Stimulated activated CD8-positive, alpha-beta memory T cell treated with anti-CD3 and anti-CD28 coated beads, Interleukin-7, amount 100 ng/mL, for 4 hours (primary cell): ENCODE measurements around the gene C6orf15.

ENCODE experiments used
- DNase-seq, 2 donors: peaks; one replicate each; pipeline ENCODE4 v3.0.0-alpha.2; 2020; ENCODE audit warnings: low read depth in 2 of 2

The C6orf15 gene

DNA sequence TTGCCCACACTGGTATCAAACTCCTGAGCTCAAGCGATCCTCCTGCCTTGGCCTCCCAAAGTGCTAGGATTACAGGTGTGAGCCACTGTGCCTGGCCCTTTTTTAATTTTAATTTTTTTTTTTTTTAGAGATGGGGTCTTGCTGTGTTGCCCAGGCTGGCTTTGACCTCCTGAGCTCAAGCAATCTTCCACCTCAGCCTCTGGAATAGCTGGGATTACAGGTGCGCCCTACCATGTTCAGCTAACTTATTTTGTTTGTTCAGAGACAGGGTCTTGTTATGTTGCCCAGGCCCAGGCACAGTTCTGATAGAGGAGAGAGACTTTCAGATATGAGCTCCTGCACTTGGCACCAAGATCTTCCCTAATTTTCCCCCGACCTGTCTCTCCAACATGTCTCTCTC lies 18.4 kb upstream of the C6orf15 start:
- no peak for DNase-seq

DNA sequence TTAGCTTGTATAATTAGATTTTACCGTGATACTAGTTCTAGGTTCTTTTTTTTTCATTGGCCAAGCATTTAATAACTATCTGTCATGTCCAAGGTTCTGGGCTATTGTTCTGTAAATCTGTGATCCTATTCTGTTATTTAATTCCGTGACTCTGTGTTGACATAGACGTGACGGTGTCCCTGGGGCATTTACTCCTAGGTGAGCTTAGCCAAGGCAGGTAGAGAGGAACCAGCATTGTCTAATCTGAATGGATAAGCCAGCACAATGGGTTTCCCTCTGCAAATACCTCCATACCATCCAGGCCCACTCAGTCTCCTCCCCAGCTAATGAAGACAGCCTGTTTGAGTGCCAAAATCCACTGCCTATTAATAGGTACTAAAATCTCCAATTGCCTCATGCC lies 16.8 kb upstream of the C6orf15 start:
- DNase-seq = no peak

- peak; percentile 30 to 47 for DNase-seq
These were observed 15.8 kb upstream of the C6orf15 start for GRCh38 chr6:31128093-31128676.

GRCh38 chr6:31126396-31127175 lies 14.2 kb upstream of the C6orf15 start:
- DNase-seq = no peak

GRCh38 chr6:31125586-31126363 lies 13.4 kb upstream of the C6orf15 start:
- no peak for DNase-seq

- no peak for DNase-seq
These were observed 12.8 kb upstream of the C6orf15 start for GRCh38 chr6:31125162-31125561.

DNA sequence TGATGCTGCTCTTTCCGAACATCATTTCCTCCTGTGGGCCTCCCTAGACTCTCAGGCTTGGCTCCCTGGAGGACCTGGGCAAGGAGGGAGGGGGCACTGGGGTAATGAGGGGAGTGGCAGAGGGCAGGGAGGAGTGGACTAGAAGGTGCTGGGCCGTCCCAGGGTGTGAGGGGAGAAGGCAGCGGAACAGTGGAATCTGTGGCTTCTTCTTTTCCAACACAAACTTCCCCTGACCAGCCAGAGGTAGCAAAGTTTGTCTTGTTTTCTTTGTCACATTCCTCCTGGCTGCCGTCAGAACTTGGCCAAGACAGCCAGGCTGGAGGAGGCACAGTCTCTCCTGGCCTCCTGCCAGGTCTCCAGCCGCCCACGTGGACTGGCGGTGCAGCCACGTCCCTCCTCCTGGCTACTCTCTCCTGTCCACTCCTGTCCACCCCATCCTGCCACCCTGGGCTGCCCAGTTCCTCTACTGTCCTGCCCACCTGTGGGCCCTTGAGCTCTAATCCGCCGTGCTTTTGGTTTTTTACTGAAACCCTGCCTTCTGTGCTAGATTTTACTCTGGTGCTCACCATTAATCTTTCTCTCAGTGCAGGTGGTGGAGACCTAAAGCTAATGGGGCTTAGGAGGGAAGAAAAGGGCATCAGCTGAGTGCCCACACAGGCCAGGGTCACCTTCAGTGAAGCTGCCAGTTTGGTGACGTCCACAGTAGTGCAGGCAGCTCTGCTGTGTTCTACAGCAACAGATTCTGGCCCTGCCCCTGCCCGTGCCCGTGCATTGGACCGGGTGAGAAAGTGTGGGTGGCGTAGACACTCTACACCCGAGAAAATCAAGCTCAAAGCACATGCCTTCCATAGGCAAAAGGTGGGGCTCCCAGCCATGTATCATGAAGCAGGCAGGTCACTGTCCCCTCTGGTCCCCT lies 10.7 kb upstream of the C6orf15 start:
- no peak for DNase-seq

DNA sequence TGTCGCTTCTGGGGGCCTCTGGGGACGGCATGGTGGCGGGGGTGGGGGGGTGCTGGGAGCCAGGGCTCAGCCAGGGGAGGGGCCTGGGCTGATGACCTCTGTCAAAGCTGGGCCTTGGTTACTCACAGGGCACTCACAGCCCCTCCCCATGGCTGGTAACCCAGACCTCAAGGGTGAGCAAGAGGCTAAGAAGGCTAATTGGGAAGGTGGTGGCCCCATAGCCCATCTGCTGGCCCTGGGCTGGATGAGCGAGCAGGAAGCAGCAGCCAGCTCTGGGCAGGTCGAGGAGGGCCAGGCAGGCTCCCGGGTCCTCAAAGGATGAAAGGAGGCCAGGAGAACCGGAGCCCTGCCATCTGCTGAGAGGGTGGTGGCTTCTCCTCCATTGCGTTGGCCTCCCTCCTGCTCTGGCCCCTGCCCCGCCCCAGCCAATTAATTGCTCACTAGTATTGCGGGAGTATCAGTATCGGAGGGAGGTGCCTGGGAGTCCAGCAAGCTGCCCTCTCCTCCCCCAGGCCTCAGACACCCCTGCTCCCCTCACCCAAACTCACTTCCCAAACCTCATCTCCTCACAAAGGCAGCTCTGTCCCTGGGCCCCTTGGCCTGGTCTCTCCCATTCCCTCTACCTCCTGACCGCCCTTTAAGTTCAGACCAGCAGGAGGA lies 8.9 kb upstream of the C6orf15 start:
- DNase-seq = no peak

DNA sequence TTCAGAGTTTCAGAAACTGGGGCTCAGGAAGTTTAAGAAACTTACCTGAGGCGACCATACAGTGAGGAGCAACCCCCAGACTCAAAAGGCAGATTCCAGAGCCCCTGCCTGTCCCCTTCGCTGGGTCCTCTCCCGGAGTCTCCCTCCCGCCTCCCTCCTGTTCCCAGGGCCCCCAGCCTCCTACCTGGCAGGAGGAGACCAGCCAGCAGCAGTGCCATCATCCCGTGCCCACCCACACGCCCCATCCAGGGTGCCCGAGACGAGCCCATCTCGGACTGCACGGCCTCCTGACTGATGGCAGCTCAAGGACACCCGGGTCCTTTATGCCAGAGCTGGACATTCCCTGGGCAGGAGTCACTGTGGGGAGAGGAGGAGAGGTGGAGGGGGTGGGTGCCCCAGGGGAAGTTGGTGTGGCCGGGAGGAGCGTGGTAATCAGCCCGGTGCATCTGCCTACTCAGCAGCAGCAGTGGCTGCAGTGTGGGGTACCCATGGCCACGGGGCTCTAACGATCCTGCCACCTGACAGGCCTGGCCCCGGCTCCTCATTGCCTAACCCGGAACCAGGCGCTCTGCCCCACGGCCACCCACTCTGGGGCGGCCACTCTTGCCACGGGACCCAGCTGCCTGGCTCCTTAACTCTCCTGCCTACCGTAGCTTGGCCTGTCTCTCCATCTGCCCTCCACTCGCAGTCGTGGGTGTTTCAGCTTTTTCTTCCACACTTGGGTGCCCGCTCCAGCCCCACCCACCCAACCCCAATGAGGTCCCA lies 8.0 kb upstream of the C6orf15 start, which contains the start of gene CDSN:
Gene CDSN (minus strand): TSS at position 296 of the 765 bp plus-strand sequence. CDS start 27 bp downstream, at position 269.
- no peak for DNase-seq

GRCh38 chr6:31118178-31118577 lies 5.8 kb upstream of the C6orf15 start:
- DNase-seq = no peak

- no peak for DNase-seq
These were observed 4.4 kb upstream of the C6orf15 start for GRCh38 chr6:31116661-31117385.

DNA sequence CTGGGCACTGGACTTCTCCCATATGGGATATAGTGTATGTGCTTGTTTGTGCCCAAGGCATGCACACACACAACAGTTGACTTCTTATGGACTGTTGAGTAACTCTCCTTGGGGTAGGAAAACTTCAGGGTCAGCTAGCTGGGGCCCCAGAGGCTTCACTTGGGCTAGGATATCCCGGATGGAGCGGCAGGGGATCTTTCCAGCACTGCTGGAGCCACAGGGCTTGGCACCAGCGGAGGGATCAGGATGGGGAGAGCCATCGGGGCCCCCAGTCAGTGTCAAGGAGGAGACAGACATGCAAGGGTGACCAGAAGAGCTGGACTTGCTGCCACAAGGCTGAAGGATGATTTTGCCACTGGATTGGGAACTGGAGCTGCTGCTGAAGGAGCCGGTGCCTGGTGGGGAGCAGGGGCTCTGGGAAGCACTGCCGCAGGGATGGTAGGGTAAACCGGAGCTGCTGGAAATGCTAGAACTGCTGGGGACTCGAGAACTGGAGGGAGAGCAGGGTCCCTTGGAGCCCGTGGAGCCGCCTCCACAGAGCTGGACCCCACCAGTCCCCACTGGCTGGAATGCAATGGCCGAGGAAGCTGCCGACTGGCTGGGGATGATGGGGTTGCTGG lies 3.7 kb upstream of the C6orf15 start:
- no peak for DNase-seq

DNA sequence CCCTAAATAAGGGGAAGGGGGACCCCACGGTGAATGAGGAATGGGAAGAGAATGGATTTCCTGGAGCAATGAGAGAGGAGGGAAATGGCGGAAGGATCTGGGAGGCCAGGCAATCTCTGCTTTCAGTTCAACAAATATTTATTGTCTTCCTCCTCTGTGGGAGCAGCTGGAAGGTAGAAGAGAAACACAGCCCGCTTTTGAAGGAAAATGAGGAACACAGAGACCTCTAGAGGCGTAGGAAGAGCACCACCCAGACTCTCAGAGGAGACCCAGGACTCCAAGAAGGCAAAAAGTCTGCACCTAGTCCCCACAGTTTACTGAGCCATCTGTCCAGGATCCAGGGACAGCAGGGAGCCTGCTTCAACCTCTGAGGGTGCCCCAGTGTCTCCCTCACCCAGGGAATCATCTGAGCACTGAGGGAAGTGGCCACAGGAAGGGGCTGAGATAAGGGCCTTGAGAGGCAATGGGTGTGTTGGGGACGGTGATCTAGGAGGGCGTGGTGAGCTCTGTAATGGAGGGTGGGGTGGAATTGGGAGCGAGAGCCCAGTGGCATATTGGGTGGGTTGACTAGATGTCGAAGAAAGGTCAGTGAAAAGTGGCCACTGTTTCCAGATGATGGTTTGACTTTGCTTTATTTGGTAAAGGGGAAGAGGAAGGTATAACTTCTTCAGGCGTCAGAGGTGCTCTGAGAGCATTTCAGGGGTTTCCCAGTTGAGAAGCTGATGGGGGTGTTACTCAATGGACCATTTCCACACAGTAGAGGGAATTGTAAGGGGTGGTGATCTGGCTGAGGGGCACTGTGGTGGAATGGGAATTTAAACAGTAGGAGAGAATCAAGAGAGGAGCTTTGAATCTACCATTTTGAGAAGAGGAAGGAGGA lies 2.8 kb upstream of the C6orf15 start:
- DNase-seq = no peak

GRCh38 chr6:31114541-31114878 lies 2.1 kb upstream of the C6orf15 start, which contains the start of gene PSORS1C1:
Gene PSORS1C1 (plus strand): TSS chr6:31114800. CDS start chr6:31129633, 14,833 bp downstream.
- no peak for DNase-seq

- no peak for DNase-seq
These were observed 1.6 kb upstream of the C6orf15 start for GRCh38 chr6:31113861-31114540.

- DNase-seq = no peak
These were observed 663 bp downstream of the C6orf15 start for GRCh38 chr6:31111712-31112111.

DNA sequence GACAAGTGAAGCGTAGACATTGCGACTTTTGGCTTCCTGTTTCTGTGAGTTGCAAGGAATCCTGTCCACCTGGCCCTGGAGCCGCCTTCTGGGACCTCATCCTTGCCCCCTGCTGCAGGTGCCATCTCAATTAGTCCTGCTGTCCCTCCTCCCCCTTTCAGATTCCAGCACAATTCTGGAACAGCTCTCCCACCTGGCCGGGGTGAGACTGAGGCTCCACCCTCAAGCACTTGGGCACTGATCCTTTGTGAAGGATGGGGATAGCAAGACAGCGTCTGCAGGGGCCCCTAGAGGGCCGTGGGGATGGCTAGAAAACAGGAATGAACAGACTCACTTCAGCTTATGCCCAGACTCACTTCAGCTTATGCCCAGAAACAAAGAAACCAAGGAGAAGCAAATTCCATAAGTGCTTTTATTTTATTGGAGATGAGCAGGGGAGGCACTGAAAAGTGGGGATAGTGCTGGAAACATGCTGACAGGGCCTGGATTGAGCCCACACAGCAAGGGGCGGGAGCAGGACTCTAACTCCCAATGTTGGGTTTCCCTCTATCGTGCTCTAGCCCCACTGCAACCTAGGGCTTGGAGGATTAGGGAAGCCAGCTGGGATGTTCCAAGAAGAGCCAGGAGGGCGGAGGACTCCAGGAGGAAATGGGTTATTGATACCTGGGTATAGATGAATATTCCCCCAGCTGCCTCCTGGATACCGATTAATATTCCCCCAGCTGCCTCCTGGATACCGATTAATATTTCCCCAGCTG lies 1.4 kb downstream of the C6orf15 start:
- DNase-seq = no peak
